ENCODE measurements around the gene CCL22. TPM values are rescaled to one million over a fixed set of nuclear protein-coding genes. Genes with fewer than 3 reads are reported as not detected.

The CCL22 gene
- total RNA-seq (1.8 TPM), polyA plus RNA-seq (11.0 TPM)
- long read RNA-seq, donor 1, partial matches to known transcripts: 0 of 2 reads
- long read RNA-seq, donor 1, other reads (novel, unspliced or antisense): 0 of 2 reads
- long read RNA-seq, donor 2: 0 reads
- long read RNA-seq, donor 3, transcript CCL22-201 (3 exons, 2,929 nt): major isoform, 5 of 5 reads
- long read RNA-seq, donor 3, partial matches to known transcripts: 0 of 5 reads
- long read RNA-seq, donor 3, other reads (novel, unspliced or antisense): 0 of 5 reads
- long read RNA-seq, donor 4, transcript CCL22-201 (3 exons, 2,929 nt): major isoform, 8 of 8 reads
- long read RNA-seq, donor 4, partial matches to known transcripts: 0 of 8 reads
- long read RNA-seq, donor 4, other reads (novel, unspliced or antisense): 0 of 8 reads
- long read RNA-seq, donor 5, transcript CCL22-201 (3 exons, 2,929 nt): major isoform, 5 of 5 reads
- long read RNA-seq, donor 5, partial matches to known transcripts: 0 of 5 reads
- long read RNA-seq, donor 5, other reads (novel, unspliced or antisense): 0 of 5 reads
- long read RNA-seq, donor 6, transcript CCL22-201 (3 exons, 2,929 nt): major isoform, 6 of 6 reads
- long read RNA-seq, donor 6, partial matches to known transcripts: 0 of 6 reads
- long read RNA-seq, donor 6, other reads (novel, unspliced or antisense): 0 of 6 reads
- long read RNA-seq, donor 7, transcript CCL22-201 (3 exons, 2,929 nt): major isoform, 6 of 6 reads
- long read RNA-seq, donor 7, partial matches to known transcripts: 0 of 6 reads
- long read RNA-seq, donor 7, other reads (novel, unspliced or antisense): 0 of 6 reads
- long read RNA-seq, donor 8, partial matches to known transcripts: 0 of 2 reads
- long read RNA-seq, donor 8, other reads (novel, unspliced or antisense): 0 of 2 reads
- long read RNA-seq, donor 9, transcript CCL22-201 (3 exons, 2,929 nt): major isoform, 6 of 6 reads
- long read RNA-seq, donor 9, partial matches to known transcripts: 0 of 6 reads
- long read RNA-seq, donor 9, other reads (novel, unspliced or antisense): 0 of 6 reads
- long read RNA-seq, donor 10, partial matches to known transcripts: 0 of 3 reads
- long read RNA-seq, donor 10, other reads (novel, unspliced or antisense): 0 of 3 reads

- no peaks in the 10 kb centered on the region for H3K36me3 ChIP-seq (ENCODE audit: control insufficient read depth in 2 of 2, insufficient read depth in 2 of 2, low read length in 1 of 2)
- no peak within 1 kb of the TSS for H3K4me3 ChIP-seq (ENCODE audit: low read length in 2 of 2)
- WGBS: 87% methylated on average over 9 of the region's 9 CpGs
- H3K27me3 ChIP-seq (ENCODE audit: control insufficient read depth in 2 of 2, insufficient read depth in 1 of 2, low read length in 1 of 2): no peaks in the 10 kb centered on the region
- peak in 1 of 9 donors; percentile 28 for DNase-seq (ENCODE audit: low read depth in 6 of 9, low spot score in 9 of 9)
- H3K27ac ChIP-seq (ENCODE audit: low read depth in 1 of 2, low read length in 1 of 2): no peak within 1 kb of the TSS
- H3K4me1 ChIP-seq (ENCODE audit: control insufficient read depth in 2 of 2, insufficient read depth in 2 of 2, low read length in 2 of 2): peaks cover 7 to 46% of the 10 kb centered on the region in 2 donors
- H3K9me3 ChIP-seq (ENCODE audit: control insufficient read depth in 2 of 2, insufficient read depth in 1 of 2, low read length in 1 of 2): peaks cover 0 to 5% of the 10 kb centered on the region in 2 donors
Observed at GRCh38 chr16:57358527-57359095, at the start of gene CCL22. CCL22 (plus strand) TSS chr16:57358783; CDS start chr16:57358817, 34 bp downstream.

- H3K4me3 ChIP-seq (ENCODE audit: low read length in 2 of 2): no peak overlapping the region
- H3K27ac ChIP-seq (ENCODE audit: low read depth in 1 of 2, low read length in 1 of 2): no peak overlapping the region
- H3K4me1 ChIP-seq (ENCODE audit: control insufficient read depth in 2 of 2, insufficient read depth in 2 of 2, low read length in 2 of 2): peaks cover 0 to 4% of the 10 kb centered on the region in 2 donors
- WGBS: 81% methylated on average over 4 of the region's 4 CpGs
- H3K9me3 ChIP-seq (ENCODE audit: control insufficient read depth in 2 of 2, insufficient read depth in 1 of 2, low read length in 1 of 2): no peaks in the 10 kb centered on the region
- H3K36me3 ChIP-seq (ENCODE audit: control insufficient read depth in 2 of 2, insufficient read depth in 2 of 2, low read length in 1 of 2): no peaks in the 10 kb centered on the region
- H3K27me3 ChIP-seq (ENCODE audit: control insufficient read depth in 2 of 2, insufficient read depth in 1 of 2, low read length in 1 of 2): peaks cover 0 to 13% of the 10 kb centered on the region in 2 donors
- DNase-seq (ENCODE audit: low read depth in 6 of 9, low spot score in 9 of 9): no peak
Observed at GRCh38 chr16:57310801-57311200, 47.8 kb upstream of the CCL22 start.

- no peak for DNase-seq (ENCODE audit: low read depth in 6 of 9, low spot score in 9 of 9)
- H3K4me1 ChIP-seq (ENCODE audit: control insufficient read depth in 2 of 2, insufficient read depth in 2 of 2, low read length in 2 of 2): peaks cover 0 to 4% of the 10 kb centered on the region in 2 donors
- H3K4me3 ChIP-seq (ENCODE audit: low read length in 2 of 2): no peak overlapping the region
- peaks cover 0 to 2% of the 10 kb centered on the region in 2 donors for H3K27me3 ChIP-seq (ENCODE audit: control insufficient read depth in 2 of 2, insufficient read depth in 1 of 2, low read length in 1 of 2)
- H3K36me3 ChIP-seq (ENCODE audit: control insufficient read depth in 2 of 2, insufficient read depth in 2 of 2, low read length in 1 of 2): no peaks in the 10 kb centered on the region
- H3K27ac ChIP-seq (ENCODE audit: low read depth in 1 of 2, low read length in 1 of 2): no peak overlapping the region
- 100% methylated on average over 2 of the region's 2 CpGs for WGBS
- no peaks in the 10 kb centered on the region for H3K9me3 ChIP-seq (ENCODE audit: control insufficient read depth in 2 of 2, insufficient read depth in 1 of 2, low read length in 1 of 2)
Observed at GRCh38 chr16:57313509-57313908, 45.1 kb upstream of the CCL22 start.

GRCh38 chr16:57314161-57314785, 44.3 kb upstream of the CCL22 start:
- 95% methylated on average over 1 of the region's 1 CpG for WGBS
- H3K27ac ChIP-seq (ENCODE audit: low read depth in 1 of 2, low read length in 1 of 2): no peak overlapping the region
- DNase-seq (ENCODE audit: low read depth in 6 of 9, low spot score in 9 of 9): no peak
- no peaks in the 10 kb centered on the region for H3K36me3 ChIP-seq (ENCODE audit: control insufficient read depth in 2 of 2, insufficient read depth in 2 of 2, low read length in 1 of 2)
- no peaks in the 10 kb centered on the region for H3K9me3 ChIP-seq (ENCODE audit: control insufficient read depth in 2 of 2, insufficient read depth in 1 of 2, low read length in 1 of 2)
- peaks cover 0 to 4% of the 10 kb centered on the region in 2 donors for H3K4me1 ChIP-seq (ENCODE audit: control insufficient read depth in 2 of 2, insufficient read depth in 2 of 2, low read length in 2 of 2)
- peaks cover 0 to 2% of the 10 kb centered on the region in 2 donors for H3K27me3 ChIP-seq (ENCODE audit: control insufficient read depth in 2 of 2, insufficient read depth in 1 of 2, low read length in 1 of 2)
- H3K4me3 ChIP-seq (ENCODE audit: low read length in 2 of 2): no peak overlapping the region

- H3K36me3 ChIP-seq (ENCODE audit: control insufficient read depth in 2 of 2, insufficient read depth in 2 of 2, low read length in 1 of 2): no peaks in the 10 kb centered on the region
- H3K27ac ChIP-seq (ENCODE audit: low read depth in 1 of 2, low read length in 1 of 2): no peak overlapping the region
- H3K4me1 ChIP-seq (ENCODE audit: control insufficient read depth in 2 of 2, insufficient read depth in 2 of 2, low read length in 2 of 2): peaks cover 0 to 4% of the 10 kb centered on the region in 2 donors
- 63% methylated on average over 7 of the region's 7 CpGs for WGBS
- peaks cover 0 to 2% of the 10 kb centered on the region in 2 donors for H3K27me3 ChIP-seq (ENCODE audit: control insufficient read depth in 2 of 2, insufficient read depth in 1 of 2, low read length in 1 of 2)
- H3K9me3 ChIP-seq (ENCODE audit: control insufficient read depth in 2 of 2, insufficient read depth in 1 of 2, low read length in 1 of 2): no peaks in the 10 kb centered on the region
- no peak for DNase-seq (ENCODE audit: low read depth in 6 of 9, low spot score in 9 of 9)
- H3K4me3 ChIP-seq (ENCODE audit: low read length in 2 of 2): no peak overlapping the region
Observed at GRCh38 chr16:57315416-57315815, 43.2 kb upstream of the CCL22 start.

GRCh38 chr16:57316390-57317017, 42.1 kb upstream of the CCL22 start:
- DNase-seq (ENCODE audit: low read depth in 6 of 9, low spot score in 9 of 9): no peak
- Histone ChIP-seq H3K4me1 (ENCODE audit: control insufficient read depth in 2 of 2, insufficient read depth in 2 of 2, low read length in 2 of 2) (peaks cover 0 to 4% of the 10 kb centered on the region in 2 donors), H3K27me3 (ENCODE audit: control insufficient read depth in 2 of 2, insufficient read depth in 1 of 2, low read length in 1 of 2) (peaks cover 0 to 2% of the 10 kb centered on the region in 2 donors), H3K9me3 (ENCODE audit: control insufficient read depth in 2 of 2, insufficient read depth in 1 of 2, low read length in 1 of 2) (no peaks in the 10 kb centered on the region), H3K27ac (ENCODE audit: low read depth in 1 of 2, low read length in 1 of 2) (no peak overlapping the region), H3K4me3 (ENCODE audit: low read length in 2 of 2) (no peak overlapping the region), H3K36me3 (ENCODE audit: control insufficient read depth in 2 of 2, insufficient read depth in 2 of 2, low read length in 1 of 2) (no peaks in the 10 kb centered on the region)
- WGBS: 97% methylated on average over 3 of the region's 3 CpGs

GRCh38 chr16:57318240-57318970, 40.2 kb upstream of the CCL22 start:
- H3K36me3 ChIP-seq (ENCODE audit: control insufficient read depth in 2 of 2, insufficient read depth in 2 of 2, low read length in 1 of 2): no peaks in the 10 kb centered on the region
- WGBS: 97% methylated on average over 13 of the region's 13 CpGs
- no peak overlapping the region for H3K27ac ChIP-seq (ENCODE audit: low read depth in 1 of 2, low read length in 1 of 2)
- no peaks in the 10 kb centered on the region for H3K27me3 ChIP-seq (ENCODE audit: control insufficient read depth in 2 of 2, insufficient read depth in 1 of 2, low read length in 1 of 2)
- peaks cover 0 to 4% of the 10 kb centered on the region in 2 donors for H3K4me1 ChIP-seq (ENCODE audit: control insufficient read depth in 2 of 2, insufficient read depth in 2 of 2, low read length in 2 of 2)
- no peak overlapping the region for H3K4me3 ChIP-seq (ENCODE audit: low read length in 2 of 2)
- H3K9me3 ChIP-seq (ENCODE audit: control insufficient read depth in 2 of 2, insufficient read depth in 1 of 2, low read length in 1 of 2): no peaks in the 10 kb centered on the region
- DNase-seq (ENCODE audit: low read depth in 6 of 9, low spot score in 9 of 9): no peak

All from thymus (tissue), 14 donors.